Tibial nerve (tissue), 4 donors: Measurements from ENCODE around the gene TAF4. TPM values are rescaled to one million over a fixed set of nuclear protein-coding genes. Genes with fewer than 3 reads are reported as not detected.

ENCODE experiments used
- DNase-seq, 2 donors: peaks; one replicate each; pipeline ENCODE4 v3.0.0-alpha.2; 2019; ENCODE audit warnings: low spot score in 2 of 2
- H3K27ac ChIP-seq, 4 donors: fragments of 200-600 bp; sonication (generic) in 3 of 4; one replicate each; pipeline ENCODE4 v1.5.1; 2017 to 2019; ENCODE audit warnings: mild to moderate bottlenecking in 1 of 4
- H3K27me3 ChIP-seq, 2 donors: fragments of 200-600 bp; sonication (generic) in 1 of 2; one replicate each; pipeline versions ENCODE4 v1.5.1 to v1.6.0; 2017 to 2019
- H3K36me3 ChIP-seq, 3 donors: fragments of 200-600 bp; sonication (generic); one replicate each; pipeline ENCODE4 v1.5.1; 2018 to 2019
- H3K4me1 ChIP-seq, 4 donors: fragments of 200-600 bp; sonication (generic) in 3 of 4; one replicate each; pipeline ENCODE4 v1.5.1; 2017 to 2019
- H3K4me3 ChIP-seq, 4 donors: fragments of 200-600 bp; sonication (generic) in 3 of 4; one replicate each; pipeline ENCODE4 v1.5.1; 2017 to 2019; ENCODE audit warnings: mild to moderate bottlenecking in 1 of 4, moderate library complexity in 1 of 4
- H3K9me3 ChIP-seq, 4 donors: fragments of 200-600 bp; sonication (generic) in 3 of 4; one replicate each; pipeline ENCODE4 v1.5.1; 2017 to 2019
- EP300 ChIP-seq, 2 donors: sonication (generic); formaldehyde crosslinking; IDR thresholded peaks; one replicate each; pipeline ENCODE4 v1.6.1; 2017; ENCODE audit warnings: antibody characterized with exemption in 2 of 2, mild to moderate bottlenecking in 1 of 2
- POLR2A ChIP-seq, 2 donors: fragments of 450-650 bp; IDR thresholded peaks; one replicate each; pipeline ENCODE4 v1.6.1; 2017; ENCODE audit warnings: antibody characterized with exemption in 2 of 2, mild to moderate bottlenecking in 2 of 2, moderate library complexity in 2 of 2
- WGBS, 2 donors: methylation state at CpG; one replicate each; pipeline ENCODE4 v1.1.5; 2018; 5-methylcytosine and 5-hydroxymethylcytosine counted together
- total RNA-seq, 4 donors: library from RNA; depleted of rRNA; stranded (reverse); fragments of >200 nt; gene quantifications; one replicate each; pipeline ENCODE4 v1.1.0, GENCODE V29; 2016
- TF ChIP-seq, protein P1 (sequence below), 5 experiments: fragments of 200-600 bp in 3 of 5; fragments of 450-650 bp in 2 of 5; sonication (generic) in 3 of 5; IDR thresholded peaks; one replicate each; pipeline ENCODE4 v1.5.1; 2016 to 2019; ENCODE audit warnings: antibody characterized with exemption in 5 of 5, mild to moderate bottlenecking in 3 of 5, moderate library complexity in 2 of 5

The TAF4 gene
- total RNA-seq, 4 donors from 2014 or later, result 11.2 to 50.4 (median 14.8) TPM

DNA sequence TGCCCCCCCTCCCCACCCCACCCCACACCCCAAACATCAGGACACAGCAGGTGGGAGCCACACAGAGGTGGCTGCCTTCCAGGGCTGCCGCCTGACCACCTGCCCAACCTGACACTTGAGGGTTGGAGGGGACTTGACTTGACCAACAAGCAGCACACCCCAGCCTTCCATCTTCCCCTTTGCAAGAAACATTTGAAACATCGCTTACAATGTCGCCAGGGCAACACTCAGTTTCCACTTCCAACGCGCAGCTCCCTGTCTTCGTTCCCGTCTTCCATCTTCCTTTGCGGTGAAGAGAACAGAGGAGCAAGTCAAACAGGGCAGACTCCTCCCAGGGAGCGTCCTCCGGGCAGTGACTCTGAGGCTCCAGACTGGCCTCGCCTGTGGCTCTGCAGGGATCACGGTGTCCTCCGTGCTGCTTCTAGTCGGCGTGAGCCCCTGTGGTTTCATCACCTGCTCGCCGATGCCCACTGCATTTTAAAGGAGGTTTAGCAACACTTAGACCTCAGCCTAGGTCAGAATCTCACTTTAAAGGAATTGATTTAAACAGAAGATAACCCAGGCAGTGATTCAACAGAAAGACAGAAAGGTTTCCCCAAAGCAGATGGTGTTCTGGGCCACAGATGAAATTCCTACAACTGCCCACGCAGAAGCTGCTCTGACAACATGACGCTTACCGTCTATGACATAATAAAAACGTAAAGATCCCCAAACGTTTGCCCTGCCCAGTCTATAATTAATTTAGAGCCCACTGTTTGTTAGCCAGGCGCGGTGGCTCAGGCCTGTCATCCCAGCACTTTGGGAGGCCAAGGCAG lies 130.8 kb downstream of the TAF4 start:
- 63 to 70% methylated on average over 24 of the region's 24 CpGs for WGBS, 2 donors
- Histone ChIP-seq H3K4me1 (no peaks in the 10 kb centered on the region), H3K27ac (no peak overlapping the region), H3K27me3 (no peaks in the 10 kb centered on the region), H3K36me3 (peaks cover 0 to 2% (median 0%) of the 10 kb centered on the region in 3 donors), H3K9me3 (peaks cover 0 to 5% (median 0%) of the 10 kb centered on the region in 4 donors), H3K4me3 (no peak overlapping the region)
- peak in 1 of 2 donors; percentile 1 for DNase-seq
- TF ChIP-seq, protein P1, sequence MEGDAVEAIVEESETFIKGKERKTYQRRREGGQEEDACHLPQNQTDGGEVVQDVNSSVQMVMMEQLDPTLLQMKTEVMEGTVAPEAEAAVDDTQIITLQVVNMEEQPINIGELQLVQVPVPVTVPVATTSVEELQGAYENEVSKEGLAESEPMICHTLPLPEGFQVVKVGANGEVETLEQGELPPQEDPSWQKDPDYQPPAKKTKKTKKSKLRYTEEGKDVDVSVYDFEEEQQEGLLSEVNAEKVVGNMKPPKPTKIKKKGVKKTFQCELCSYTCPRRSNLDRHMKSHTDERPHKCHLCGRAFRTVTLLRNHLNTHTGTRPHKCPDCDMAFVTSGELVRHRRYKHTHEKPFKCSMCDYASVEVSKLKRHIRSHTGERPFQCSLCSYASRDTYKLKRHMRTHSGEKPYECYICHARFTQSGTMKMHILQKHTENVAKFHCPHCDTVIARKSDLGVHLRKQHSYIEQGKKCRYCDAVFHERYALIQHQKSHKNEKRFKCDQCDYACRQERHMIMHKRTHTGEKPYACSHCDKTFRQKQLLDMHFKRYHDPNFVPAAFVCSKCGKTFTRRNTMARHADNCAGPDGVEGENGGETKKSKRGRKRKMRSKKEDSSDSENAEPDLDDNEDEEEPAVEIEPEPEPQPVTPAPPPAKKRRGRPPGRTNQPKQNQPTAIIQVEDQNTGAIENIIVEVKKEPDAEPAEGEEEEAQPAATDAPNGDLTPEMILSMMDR (IDR thresholded peaks at IDR 0.05), result no peak
- TF ChIP-seq EP300 (IDR thresholded peaks at IDR 0.05) (no peak), POLR2A (IDR thresholded peaks at IDR 0.05) (no peak)

DNA sequence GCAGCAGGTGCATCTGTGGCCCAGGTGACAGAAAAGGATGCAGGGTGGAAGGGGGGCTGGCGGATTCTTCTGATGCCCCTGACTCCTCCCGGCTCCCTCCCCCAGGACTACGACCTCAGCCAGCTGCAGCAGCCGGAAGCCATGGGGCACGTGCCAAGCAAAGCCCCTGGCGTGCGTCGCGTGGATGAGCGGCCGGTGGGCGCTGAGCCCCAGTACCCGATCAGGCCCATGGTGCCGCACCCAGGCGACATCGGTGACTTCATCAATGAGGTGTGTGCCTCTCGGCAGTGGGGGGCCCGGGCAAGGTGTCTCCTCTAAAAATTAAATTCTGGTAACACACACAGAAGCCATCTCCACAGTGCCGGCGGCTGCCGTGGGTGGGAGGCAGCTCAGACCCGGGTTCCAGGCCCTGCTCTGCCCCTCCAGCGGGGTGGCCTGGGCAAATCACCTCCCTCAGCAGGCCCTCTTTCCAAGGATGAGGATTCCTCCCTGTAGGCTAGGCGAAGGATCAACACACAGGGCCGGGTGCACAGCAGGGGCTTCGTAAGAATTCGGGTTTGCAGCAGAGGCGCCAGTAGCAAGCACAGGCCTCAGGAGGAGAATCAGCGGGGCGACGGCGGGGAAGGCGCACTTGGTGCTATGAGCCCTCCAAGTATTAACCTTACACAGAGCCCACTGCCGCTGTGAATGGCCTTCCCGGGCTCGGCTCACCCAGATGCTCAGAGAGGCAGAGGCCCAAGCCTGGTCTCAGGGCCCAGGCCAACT lies 131.5 kb downstream of the TAF4 start:
- Histone ChIP-seq H3K4me1 (no peaks in the 10 kb centered on the region), H3K4me3 (no peak overlapping the region), H3K36me3 (peaks cover 0 to 8% (median 0%) of the 10 kb centered on the region in 3 donors), H3K27me3 (no peaks in the 10 kb centered on the region), H3K9me3 (peaks cover 0 to 10% (median 0%) of the 10 kb centered on the region in 4 donors), H3K27ac (no peak overlapping the region)
- peak in 1 of 2 donors; percentile 10 for DNase-seq
- 80 to 81% methylated on average over 35 to 36 of the region's 36 CpGs for WGBS, 2 donors
- TF ChIP-seq, protein P1 (IDR thresholded peaks at IDR 0.05), result no peak
- TF ChIP-seq POLR2A (IDR thresholded peaks at IDR 0.05) (no peak), EP300 (IDR thresholded peaks at IDR 0.05) (no peak)

DNA sequence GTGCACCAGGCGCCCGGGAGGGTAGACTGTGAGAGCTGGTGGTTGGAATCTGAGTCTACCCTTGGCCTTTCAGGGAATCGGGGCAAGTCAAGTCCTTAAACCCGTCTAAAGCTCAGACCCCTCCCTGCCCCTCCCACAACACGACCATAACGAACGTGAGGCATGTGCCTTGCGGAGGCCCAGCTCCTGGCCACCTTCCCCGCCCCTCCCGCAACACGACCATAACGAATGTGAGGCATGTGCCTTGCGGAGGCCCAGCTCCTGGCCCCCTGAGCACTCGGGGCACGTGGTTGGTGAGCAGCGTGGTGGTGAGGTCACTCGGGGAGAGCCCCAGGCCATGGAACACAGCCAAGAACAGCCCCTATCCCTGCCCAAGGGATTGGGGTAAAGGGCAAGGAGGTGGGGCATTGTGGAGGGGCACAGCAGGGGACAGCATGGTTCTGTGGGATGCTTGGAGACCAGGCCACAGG lies 132.2 kb downstream of the TAF4 start:
- no peak for TF ChIP-seq EP300 (IDR thresholded peaks at IDR 0.05)
- TF ChIP-seq, protein P1 (IDR thresholded peaks at IDR 0.05), result no peak
- no peak for TF ChIP-seq POLR2A (IDR thresholded peaks at IDR 0.05)
- no peak overlapping the region for H3K4me3 ChIP-seq
- H3K9me3 ChIP-seq, result peaks cover 0 to 10% (median 0%) of the 10 kb centered on the region in 4 donors
- peaks cover 0 to 8% (median 0%) of the 10 kb centered on the region in 3 donors for H3K36me3 ChIP-seq
- DNase-seq, result peak in 1 of 2 donors; percentile 2
- no peaks in the 10 kb centered on the region for H3K4me1 ChIP-seq
- WGBS, 2 donors, result 47 to 54% methylated on average over 14 to 17 of the region's 17 CpGs
- H3K27me3 ChIP-seq, result no peaks in the 10 kb centered on the region
- no peak overlapping the region for H3K27ac ChIP-seq

DNA sequence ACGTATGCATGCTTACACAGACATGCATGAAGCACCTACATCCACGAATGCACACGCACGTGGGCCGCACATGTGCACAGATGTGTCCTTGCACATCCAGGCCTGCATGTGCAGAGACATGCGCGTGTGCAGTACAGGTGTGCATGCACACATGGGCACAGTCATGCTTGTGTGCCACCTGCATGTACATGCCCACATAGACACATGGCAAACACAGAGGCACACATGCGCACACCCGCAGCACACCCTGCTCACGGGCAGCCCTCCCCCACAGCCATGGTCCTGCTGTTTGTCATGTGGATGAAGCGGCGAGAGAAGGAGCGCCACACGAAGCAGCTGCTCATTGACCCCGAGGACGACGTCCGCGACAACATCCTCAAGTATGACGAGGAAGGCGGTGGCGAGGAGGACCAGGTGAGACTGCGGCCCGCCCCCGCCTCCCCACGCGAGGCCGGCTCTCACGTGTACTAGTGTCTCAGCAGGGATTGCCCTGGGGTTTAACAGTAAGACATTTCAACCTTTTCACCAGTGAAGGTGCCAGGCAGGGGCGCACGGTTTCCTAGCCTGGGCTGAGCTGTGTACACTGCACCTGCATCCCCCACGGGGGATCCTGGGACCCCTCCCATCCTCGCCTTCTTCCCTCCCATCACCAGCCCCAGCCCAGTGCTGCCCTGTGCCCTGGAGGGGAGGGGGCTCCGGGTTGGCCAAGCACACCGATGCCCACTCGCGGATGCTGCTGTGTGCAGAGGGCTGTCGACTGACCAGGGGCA lies 132.8 kb downstream of the TAF4 start:
- no peak overlapping the region for H3K27ac ChIP-seq
- TF ChIP-seq EP300 (IDR thresholded peaks at IDR 0.05) (no peak), POLR2A (IDR thresholded peaks at IDR 0.05) (no peak)
- no peak overlapping the region for H3K4me3 ChIP-seq
- peaks cover 0 to 10% (median 0%) of the 10 kb centered on the region in 4 donors for H3K9me3 ChIP-seq
- 88 to 90% methylated on average over 36 to 38 of the region's 38 CpGs for WGBS, 2 donors
- peak in 1 of 2 donors; percentile 6 for DNase-seq
- no peaks in the 10 kb centered on the region for H3K27me3 ChIP-seq
- H3K36me3 ChIP-seq, result peaks cover 0 to 8% (median 0%) of the 10 kb centered on the region in 3 donors
- no peaks in the 10 kb centered on the region for H3K4me1 ChIP-seq

DNA sequence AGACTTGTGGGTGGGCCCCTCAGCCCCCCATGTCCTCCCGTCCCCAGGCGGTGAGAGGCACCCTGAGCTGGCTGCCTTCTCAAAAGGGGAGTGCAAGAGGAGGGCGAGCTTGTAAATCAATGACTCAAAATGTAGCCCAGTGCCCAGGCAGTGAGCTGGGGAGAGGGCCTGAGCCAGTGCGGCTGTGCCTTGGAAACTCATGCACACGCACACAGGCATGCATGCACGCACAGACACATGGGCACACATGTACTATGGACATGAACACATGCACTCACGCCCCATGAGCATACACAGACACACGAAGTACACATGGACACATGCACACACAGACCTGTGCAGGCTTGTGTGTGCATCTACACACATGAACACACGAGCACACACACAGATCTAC lies 133.5 kb downstream of the TAF4 start:
- Histone ChIP-seq H3K36me3 (peaks cover 0 to 8% (median 0%) of the 10 kb centered on the region in 3 donors), H3K27me3 (no peaks in the 10 kb centered on the region), H3K27ac (no peak overlapping the region), H3K4me3 (no peak overlapping the region), H3K4me1 (no peaks in the 10 kb centered on the region), H3K9me3 (peaks cover 0 to 10% (median 0%) of the 10 kb centered on the region in 4 donors)
- TF ChIP-seq POLR2A (IDR thresholded peaks at IDR 0.05), result no peak
- TF ChIP-seq EP300 (IDR thresholded peaks at IDR 0.05), result no peak
- TF ChIP-seq, protein P1 (IDR thresholded peaks at IDR 0.05), result no peak
- WGBS, 2 donors, result 80 to 93% methylated on average over 9 of the region's 9 CpGs
- peak in 1 of 2 donors; percentile 3 for DNase-seq
